ENCODE results near the gene CPB1. TPM values are rescaled to one million over a fixed set of nuclear protein-coding genes. Genes with fewer than 3 reads are reported as not detected.

The CPB1 gene
- total RNA-seq, 6 donors from 2014 or later: 5.6 to 11.3 TPM; not detected in 4

DNA sequence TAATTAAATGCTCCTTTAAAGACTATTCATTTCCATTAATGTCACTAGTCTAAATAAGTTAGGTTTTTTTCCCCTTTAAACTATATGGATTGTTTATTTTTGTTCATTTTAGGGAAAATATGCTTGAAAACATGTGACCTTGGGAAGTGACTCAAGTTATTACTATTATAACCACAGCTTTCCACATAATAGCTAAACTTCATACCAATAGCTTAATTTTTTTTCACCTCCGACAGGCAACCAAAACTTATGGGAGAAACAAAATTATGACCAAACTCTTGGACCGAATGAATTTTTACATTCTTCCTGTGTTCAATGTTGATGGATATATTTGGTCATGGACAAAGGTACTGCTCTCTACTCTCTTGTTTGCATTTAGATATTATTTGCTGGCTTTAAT is 53.7 kb downstream of the CPB1 start:
- no peak for ATAC-seq (ENCODE audit: low FRiP score in 2 of 2)
- H3K4me1 ChIP-seq: no peaks in the 10 kb centered on the region
- DNase-seq: no peak
- H3K9me3 ChIP-seq: no peaks in the 10 kb centered on the region
- no peak for TF ChIP-seq POLR2AphosphoS5 (IDR thresholded peaks at IDR 0.05)
- TF ChIP-seq EP300 (IDR thresholded peaks at IDR 0.05): no peak
- TF ChIP-seq POLR2A (IDR thresholded peaks at IDR 0.05): no peak
- TF ChIP-seq, protein P1, sequence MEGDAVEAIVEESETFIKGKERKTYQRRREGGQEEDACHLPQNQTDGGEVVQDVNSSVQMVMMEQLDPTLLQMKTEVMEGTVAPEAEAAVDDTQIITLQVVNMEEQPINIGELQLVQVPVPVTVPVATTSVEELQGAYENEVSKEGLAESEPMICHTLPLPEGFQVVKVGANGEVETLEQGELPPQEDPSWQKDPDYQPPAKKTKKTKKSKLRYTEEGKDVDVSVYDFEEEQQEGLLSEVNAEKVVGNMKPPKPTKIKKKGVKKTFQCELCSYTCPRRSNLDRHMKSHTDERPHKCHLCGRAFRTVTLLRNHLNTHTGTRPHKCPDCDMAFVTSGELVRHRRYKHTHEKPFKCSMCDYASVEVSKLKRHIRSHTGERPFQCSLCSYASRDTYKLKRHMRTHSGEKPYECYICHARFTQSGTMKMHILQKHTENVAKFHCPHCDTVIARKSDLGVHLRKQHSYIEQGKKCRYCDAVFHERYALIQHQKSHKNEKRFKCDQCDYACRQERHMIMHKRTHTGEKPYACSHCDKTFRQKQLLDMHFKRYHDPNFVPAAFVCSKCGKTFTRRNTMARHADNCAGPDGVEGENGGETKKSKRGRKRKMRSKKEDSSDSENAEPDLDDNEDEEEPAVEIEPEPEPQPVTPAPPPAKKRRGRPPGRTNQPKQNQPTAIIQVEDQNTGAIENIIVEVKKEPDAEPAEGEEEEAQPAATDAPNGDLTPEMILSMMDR (IDR thresholded peaks at IDR 0.05): no peak
- 89 to 90% methylated on average over 2 of the region's 2 CpGs for WGBS, 2 donors
- H3K4me3 ChIP-seq: no peak overlapping the region
- no peaks in the 10 kb centered on the region for H3K27me3 ChIP-seq
- no peaks in the 10 kb centered on the region for H3K36me3 ChIP-seq
- H3K27ac ChIP-seq: no peak overlapping the region

DNA sequence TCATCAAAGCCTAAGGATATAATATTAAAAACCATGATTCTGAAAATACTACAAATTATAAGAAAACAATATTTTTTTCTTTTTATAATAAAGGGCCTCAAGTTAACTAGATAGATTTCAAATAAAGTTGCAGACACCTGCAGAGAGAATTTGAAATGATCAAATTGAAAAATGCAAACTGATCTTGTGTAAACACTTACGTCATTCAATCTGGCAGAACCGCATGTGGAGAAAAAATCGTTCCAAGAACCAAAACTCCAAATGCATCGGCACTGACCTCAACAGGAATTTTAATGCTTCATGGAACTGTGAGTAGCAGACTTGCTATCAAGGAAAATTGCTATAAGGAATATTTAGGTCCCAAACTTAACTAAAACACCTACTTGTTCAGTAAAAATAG is 54.7 kb downstream of the CPB1 start:
- ATAC-seq (ENCODE audit: low FRiP score in 2 of 2): no peak
- DNase-seq: no peak
- 25 to 31% methylated on average over 4 of the region's 4 CpGs for WGBS, 2 donors
- TF ChIP-seq, protein P1 (IDR thresholded peaks at IDR 0.05): no peak
- TF ChIP-seq EP300 (IDR thresholded peaks at IDR 0.05) (no peak), POLR2AphosphoS5 (IDR thresholded peaks at IDR 0.05) (no peak), POLR2A (IDR thresholded peaks at IDR 0.05) (no peak)
- Histone ChIP-seq H3K27me3 (no peaks in the 10 kb centered on the region), H3K36me3 (no peaks in the 10 kb centered on the region), H3K27ac (no peak overlapping the region), H3K4me3 (no peak overlapping the region), H3K4me1 (no peaks in the 10 kb centered on the region), H3K9me3 (no peaks in the 10 kb centered on the region)

DNA sequence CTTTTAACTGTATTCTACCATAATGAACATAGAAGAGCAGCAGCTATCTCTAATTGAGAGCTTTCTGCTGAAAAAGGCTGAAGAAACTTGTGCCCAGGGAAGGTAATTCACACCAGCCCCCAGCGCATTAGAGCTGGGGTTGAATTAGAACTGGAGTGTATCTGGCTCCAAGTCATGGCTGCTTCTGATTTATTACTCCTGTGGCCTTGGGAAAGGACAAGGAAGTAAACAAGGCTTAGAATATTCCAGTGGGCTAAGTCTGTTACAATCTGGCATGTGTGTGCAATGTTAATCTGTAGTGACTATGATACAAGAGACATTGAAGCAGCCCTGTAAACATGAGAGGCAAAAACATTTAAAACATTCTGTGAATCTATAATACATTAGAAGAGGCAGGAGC is 55.6 kb downstream of the CPB1 start:
- Histone ChIP-seq H3K4me1 (no peaks in the 10 kb centered on the region), H3K4me3 (no peak overlapping the region), H3K9me3 (no peaks in the 10 kb centered on the region), H3K27ac (no peak overlapping the region), H3K27me3 (no peaks in the 10 kb centered on the region), H3K36me3 (no peaks in the 10 kb centered on the region)
- WGBS, 2 donors: 79 to 95% methylated on average over 1 of the region's 1 CpG
- TF ChIP-seq POLR2AphosphoS5 (IDR thresholded peaks at IDR 0.05): no peak
- ATAC-seq (ENCODE audit: low FRiP score in 2 of 2) (no peak), DNase-seq (no peak)

DNA sequence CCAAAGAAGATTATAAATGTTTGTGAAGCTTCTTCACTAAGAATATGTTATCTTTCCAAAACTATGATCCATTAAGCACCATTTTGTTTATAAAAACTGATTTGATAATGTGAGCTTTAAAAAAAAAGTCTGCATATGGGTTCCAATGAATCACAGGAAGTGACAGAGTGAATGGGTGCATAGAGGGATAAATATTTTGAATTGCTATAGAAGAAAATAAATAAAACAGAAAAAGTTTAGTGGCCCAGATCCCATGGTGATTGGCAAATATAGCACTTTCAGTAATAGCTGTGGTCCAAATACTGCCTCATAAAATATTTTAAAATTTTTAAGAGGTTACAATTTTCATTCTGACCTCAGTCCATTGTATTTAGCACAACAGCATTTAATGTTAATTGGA is 56.6 kb downstream of the CPB1 start:
- Histone ChIP-seq H3K4me1 (no peaks in the 10 kb centered on the region), H3K9me3 (no peaks in the 10 kb centered on the region), H3K27ac (no peak overlapping the region), H3K36me3 (no peaks in the 10 kb centered on the region), H3K4me3 (no peak overlapping the region), H3K27me3 (no peaks in the 10 kb centered on the region)
- TF ChIP-seq, protein P1 (IDR thresholded peaks at IDR 0.05): no peak
- TF ChIP-seq EP300 (IDR thresholded peaks at IDR 0.05): no peak
- TF ChIP-seq POLR2A (IDR thresholded peaks at IDR 0.05): no peak
- TF ChIP-seq POLR2AphosphoS5 (IDR thresholded peaks at IDR 0.05): no peak
- no peak for DNase-seq
- no peak for ATAC-seq (ENCODE audit: low FRiP score in 2 of 2)

DNA sequence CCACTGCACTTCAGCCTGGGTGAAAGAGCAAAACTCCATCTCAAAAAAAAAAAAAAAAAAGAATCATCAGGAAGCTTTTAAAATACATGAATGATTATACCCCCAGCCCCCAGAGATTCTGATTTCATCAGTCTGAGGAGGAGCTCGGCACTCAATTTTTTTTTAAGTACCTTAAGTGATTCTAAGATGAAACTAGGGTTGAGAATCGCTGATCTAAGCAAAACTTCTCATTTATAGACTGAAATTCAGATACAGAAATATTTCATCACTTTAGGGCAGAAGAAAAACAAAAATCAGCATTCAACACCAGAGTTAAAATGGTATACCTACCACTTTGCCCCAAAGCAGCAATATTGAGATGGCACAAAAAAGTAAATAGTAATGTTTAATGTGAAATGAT is 62.2 kb downstream of the CPB1 start:
- Histone ChIP-seq H3K27me3 (no peaks in the 10 kb centered on the region), H3K9me3 (no peaks in the 10 kb centered on the region), H3K4me1 (no peaks in the 10 kb centered on the region), H3K36me3 (no peaks in the 10 kb centered on the region), H3K4me3 (no peak overlapping the region), H3K27ac (no peak overlapping the region)
- ATAC-seq (ENCODE audit: low FRiP score in 2 of 2) (no peak), DNase-seq (no peak)
- TF ChIP-seq POLR2AphosphoS5 (IDR thresholded peaks at IDR 0.05) (no peak), EP300 (IDR thresholded peaks at IDR 0.05) (no peak), POLR2A (IDR thresholded peaks at IDR 0.05) (no peak)
- TF ChIP-seq, protein P1 (IDR thresholded peaks at IDR 0.05): no peak
- 82 to 87% methylated on average over 2 of the region's 2 CpGs for WGBS, 2 donors
